Vagina (tissue), 2 donors: ENCODE measurements around the gene BID.

Source experiments
- CTCF ChIP-seq, 3 experiments: fragments of 450-650 bp in 2 of 3; fragments of 200-600 bp in 1 of 3; sonication (generic) in 1 of 3; IDR thresholded peaks; one replicate each; pipeline ENCODE4 v1.5.1; 2017 to 2019; ENCODE audit warnings: antibody characterized with exemption in 3 of 3, mild to moderate bottlenecking in 2 of 3, moderate library complexity in 2 of 3
- POLR2A ChIP-seq, 2 donors: fragments of 450-650 bp; IDR thresholded peaks; one replicate each; pipeline ENCODE4 v1.6.1; 2017; ENCODE audit warnings: antibody characterized with exemption in 2 of 2, mild to moderate bottlenecking in 2 of 2, moderate library complexity in 2 of 2
- POLR2AphosphoS5 ChIP-seq, 2 donors: sonication (generic); formaldehyde crosslinking; IDR thresholded peaks; one replicate each; pipeline ENCODE4 v1.9.0; 2017; ENCODE audit warnings: antibody characterized with exemption in 2 of 2, mild to moderate bottlenecking in 2 of 2, low read depth in 1 of 2; ENCODE audit not compliant: insufficient read depth in 1 of 2

- TF ChIP-seq CTCF (IDR thresholded peaks at IDR 0.05), result no peak
- TF ChIP-seq POLR2A (IDR thresholded peaks at IDR 0.05), result no peak
- no peak for TF ChIP-seq POLR2AphosphoS5 (IDR thresholded peaks at IDR 0.05; ENCODE audit: insufficient read depth in 1 of 2, low read depth in 1 of 2)
Measured at GRCh38 chr22:17811119-17811518, 36.9 kb upstream of the BID start.
